DMS114 treated with DMSO at 0.1 percent for 48 hours (cell line): ENCODE results near the gene SYNE2.

ENCODE experiments used
- DNase-seq: peaks from one replicate; lab custom pipeline; 2025; ENCODE audit not compliant: unreplicated experiment; lab: John Stamatoyannopoulos, UW

The SYNE2 gene

DNA sequence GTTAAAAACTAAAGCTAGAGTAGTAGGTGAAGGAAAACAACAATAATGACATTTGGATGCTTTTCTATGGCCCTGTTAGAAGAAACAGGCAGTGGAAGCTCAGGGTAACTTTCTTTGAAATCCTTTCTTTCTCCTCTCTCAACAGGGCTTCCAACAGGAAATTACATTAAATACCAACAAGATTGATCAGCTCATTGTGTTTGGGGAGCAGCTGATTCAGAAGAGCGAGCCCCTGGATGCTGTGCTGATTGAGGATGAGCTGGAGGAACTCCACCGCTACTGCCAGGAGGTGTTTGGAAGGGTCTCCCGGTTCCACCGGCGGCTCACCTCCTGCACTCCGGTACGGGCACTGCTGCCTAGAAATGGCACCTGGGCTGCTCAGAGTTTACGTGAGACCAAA is 359.9 kb downstream of the SYNE2 start:
- no peak for DNase-seq

- no peak for DNase-seq
Measured at GRCh38 chr14:64213086-64213485, 360.3 kb downstream of the SYNE2 start.

DNA sequence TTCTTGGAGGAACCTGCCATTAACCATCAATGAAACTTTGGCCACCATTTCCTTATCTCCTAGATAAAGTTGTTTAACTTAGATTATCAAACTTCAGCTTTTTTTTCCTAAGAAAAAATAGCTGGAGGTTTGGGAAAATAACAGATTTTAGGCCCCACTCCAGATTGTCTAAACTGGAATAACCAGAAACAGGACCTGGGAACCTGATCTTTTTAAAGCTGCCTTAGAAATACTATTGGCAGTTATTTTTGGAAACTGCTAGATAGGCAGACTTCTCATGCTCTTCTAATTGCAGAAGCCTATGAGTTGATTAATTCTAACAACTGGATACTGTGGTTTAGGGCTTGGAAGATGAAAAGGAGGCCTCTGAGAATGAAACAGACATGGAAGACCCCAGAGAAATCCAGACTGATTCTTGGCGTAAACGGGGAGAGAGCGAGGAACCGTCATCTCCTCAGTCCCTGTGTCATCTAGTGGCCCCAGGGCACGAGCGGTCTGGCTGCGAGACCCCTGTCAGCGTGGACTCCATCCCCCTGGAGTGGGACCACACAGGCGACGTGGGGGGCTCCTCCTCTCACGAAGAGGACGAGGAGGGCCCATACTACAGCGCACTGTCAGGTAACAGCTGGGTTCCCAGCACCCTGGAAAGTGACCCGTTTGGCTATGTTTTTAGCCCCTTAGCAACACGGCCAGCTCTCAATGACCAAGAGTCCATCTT is 361.2 kb downstream of the SYNE2 start:
- DNase-seq, result no peak

DNA sequence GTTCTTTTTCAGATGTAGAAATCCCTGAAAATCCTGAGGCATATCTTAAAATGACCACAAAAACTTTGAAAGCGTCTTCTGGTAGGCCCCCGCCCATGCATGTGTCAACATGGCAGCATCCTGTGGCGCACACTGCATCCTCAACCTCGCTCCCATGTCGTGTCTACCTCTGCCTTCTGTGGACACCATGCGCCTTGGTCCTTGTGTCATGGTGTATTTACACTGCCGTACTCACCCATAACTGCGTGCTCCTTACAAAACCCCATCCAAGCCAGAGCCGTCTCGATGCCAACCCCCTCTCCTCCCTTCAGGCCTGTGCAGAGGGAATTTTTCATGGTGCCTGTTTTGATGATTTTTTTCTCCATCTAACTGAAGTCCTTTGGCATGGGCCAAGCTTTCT is 362.5 kb downstream of the SYNE2 start:
- no peak for DNase-seq

DNA sequence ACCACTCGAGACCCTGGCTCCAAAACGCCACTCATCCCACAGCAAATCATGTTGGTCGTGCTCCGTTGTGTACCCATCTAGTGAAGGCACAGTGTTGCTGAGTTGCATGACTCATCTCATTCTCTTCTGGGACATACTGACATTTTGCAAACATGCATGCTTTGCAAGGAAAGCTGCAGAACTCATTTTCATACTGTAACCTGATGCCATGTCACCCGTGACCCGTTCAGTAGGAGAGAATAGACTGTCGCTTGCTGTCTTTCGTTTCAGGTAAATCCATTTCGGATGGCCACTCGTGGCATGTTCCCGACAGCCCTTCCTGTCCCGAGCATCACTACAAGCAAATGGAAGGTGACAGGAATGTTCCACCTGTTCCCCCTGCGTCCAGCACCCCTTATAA is 363.2 kb downstream of the SYNE2 start:
- no peak for DNase-seq

DNA sequence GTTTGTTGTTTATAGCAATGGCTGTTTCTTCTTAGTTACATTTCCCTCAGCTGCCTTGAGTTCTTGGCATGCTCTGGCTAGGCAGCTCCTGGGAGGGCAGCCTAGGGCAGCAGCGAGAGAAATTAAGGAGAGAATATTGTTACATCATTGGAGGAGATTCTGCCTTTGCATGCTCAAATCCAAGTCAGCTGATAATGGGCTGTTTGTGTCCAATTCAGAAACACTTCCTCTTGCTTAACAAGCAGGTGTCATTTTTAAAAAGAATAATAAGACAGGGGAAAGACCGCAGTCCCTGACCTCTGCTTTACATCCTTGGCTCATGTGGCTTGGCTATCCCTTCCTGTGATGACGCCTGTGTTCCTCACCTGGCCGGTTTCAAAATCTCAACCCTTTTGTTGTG is 364.5 kb downstream of the SYNE2 start:
- DNase-seq, result no peak

DNA sequence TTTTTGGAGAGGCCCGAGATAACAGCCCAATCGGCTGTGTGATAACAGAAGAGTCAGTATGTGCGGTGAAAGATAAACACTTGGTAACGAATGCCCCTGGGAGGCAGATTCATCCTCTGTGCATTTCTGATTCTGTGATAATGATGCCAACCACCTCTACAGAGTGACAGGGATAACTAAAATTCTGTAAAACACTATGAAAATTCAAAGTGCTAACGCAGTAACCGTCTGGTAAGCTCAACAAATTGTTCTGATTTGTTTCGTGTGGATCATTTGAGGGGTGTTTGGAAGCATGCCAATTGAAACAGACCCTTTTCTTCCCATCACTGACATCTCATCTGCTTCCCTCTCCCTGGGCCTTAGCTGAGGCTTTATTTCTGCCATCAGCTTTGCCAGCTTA is 365.0 kb downstream of the SYNE2 start:
- DNase-seq, result no peak

GRCh38 chr14:64218344-64219240 is 365.8 kb downstream of the SYNE2 start:
- DNase-seq, result no peak

DNA sequence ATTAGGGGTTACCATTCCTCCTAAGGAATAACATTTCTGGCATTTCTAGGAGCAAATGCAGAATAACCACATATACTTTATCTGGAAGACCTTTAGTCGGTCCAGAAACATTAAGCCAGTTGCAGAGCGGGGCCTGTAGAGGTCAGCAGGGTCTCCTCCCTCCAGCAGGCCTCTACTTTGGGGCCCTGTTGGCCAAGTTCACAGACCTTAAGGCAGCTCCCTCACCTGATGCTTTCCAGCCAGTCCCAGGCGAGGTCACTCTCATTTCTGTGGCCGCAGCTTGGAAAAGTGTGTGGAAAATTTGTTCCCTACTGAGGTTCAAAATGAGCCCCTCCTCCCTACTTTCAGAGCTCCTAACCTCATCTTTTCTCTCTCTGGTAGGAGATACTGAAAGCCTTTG is 367.3 kb downstream of the SYNE2 start:
- no peak for DNase-seq

DNA sequence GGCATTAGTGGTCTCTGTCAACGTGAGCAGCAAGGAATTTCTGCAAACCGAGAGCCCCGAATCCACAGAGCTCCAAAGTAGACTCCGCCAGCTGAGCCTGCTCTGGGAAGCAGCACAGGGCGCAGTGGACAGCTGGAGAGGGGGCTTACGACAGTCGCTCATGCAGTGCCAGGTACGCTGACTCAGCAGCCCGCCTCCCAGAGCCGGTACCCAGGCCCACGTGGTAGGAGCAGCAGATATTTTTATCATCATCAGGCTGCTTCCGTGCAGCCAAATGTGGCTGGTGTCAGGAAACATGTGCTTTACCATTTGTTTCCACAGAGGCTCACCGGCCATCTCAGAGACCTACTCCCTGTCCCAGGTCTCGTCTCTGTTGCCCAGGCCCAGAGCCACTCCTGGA is 367.7 kb downstream of the SYNE2 start:
- DNase-seq, result no peak

- no peak for DNase-seq
Measured at GRCh38 chr14:64221391-64222003, 368.7 kb downstream of the SYNE2 start.

DNA sequence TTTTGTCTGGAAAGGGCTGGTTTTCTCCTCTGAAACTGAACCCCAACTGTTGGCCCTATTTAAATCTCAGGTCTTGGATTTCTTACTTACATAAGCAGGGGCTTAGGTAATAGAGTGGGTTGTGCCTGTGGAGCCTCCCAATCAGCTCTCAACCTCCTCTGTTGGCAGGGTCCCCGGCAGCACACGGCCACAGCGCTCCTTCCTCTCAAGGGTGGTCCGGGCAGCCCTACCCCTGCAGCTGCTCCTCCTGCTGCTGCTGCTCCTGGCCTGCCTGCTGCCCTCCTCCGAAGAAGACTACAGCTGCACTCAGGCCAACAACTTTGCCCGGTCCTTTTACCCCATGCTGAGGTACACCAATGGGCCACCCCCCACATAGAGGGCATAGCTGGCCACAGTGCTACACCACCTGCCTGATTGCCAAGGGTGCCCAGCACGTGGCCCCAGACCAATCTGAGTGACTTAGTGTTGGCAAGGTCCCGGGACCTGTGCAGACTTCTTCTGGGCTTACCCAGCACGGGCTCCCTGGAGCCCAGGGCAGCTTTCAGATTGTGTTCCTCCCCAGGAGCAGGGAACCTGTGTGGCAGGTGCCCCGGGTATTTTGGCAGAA is 372.4 kb downstream of the SYNE2 start:
- no peak for DNase-seq

- DNase-seq, result no peak
Measured at GRCh38 chr14:64227856-64228255, 375.1 kb downstream of the SYNE2 start.

GRCh38 chr14:64229489-64229888 is 376.7 kb downstream of the SYNE2 start:
- DNase-seq, result no peak

GRCh38 chr14:64232095-64232838 is 379.5 kb downstream of the SYNE2 start:
- no peak for DNase-seq

DNA sequence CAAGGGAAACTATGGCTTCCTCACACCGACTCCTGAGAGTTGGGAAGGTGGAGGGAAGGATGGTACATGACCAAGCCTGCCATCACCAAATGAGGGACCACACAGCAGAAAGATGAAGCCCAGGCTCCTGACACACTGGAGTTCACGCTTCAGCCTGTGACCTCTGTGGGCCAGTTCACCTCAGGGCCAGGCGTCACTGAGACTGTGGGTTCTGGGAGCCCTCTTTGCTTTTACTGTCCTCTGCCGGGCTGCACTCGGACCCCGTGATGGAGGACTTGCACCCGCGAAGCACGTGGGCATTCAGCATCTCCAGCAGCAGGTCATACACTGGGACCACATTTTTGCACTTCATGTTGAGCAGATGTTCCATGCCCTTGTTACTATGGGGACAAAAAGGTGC is 380.1 kb downstream of the SYNE2 start:
- DNase-seq, result no peak

DNA sequence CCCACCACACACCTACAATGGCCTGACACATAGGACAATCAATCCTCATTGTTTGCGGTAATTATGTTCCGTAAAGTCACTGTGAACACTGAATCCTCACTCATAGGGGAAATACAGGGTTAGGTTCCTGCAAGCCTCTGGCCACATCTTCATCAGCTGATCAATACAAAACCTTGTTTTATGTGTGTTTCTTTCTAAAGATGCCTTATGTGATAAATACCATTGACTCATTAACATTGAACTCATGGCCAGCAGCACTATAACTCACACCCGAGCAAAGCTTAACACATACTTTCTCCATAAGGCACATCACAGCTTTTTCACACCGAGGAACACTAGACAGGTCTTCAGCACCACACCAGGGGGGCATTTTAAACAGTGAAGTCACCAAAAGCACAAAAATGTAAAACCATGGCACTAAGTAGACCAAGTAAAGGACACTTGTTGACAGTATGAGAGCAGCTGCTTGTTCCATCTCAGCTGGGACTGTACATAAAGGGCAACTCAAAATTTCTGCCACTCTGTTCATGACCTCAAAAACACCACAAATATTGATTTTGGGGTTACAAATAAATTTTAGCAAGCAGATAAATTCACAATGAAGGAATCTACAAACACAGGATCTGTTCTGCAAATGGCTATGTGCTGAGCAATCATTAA is 380.9 kb downstream of the SYNE2 start:
- no peak for DNase-seq

- no peak for DNase-seq
Measured at GRCh38 chr14:64234877-64235651, 382.3 kb downstream of the SYNE2 start.
